NT2/D1 (cell line): ENCODE measurements around the gene FMN2.
"Not testable (repeated sequence)": the region's sequence is repeated elsewhere in the genome, so short reads cannot be mapped to it uniquely, and the experiment has no call there.

Experiments
- DNase-seq: peaks from one replicate; pipeline ENCODE4 v3.0.0-alpha.2; 2011; ENCODE audit warnings: low read depth, low spot score
- H3K27me3 ChIP-seq: 2 replicates; pipeline ENCODE4 v1.6.0; 2011; ENCODE audit warnings: mild to moderate bottlenecking; ENCODE audit not compliant: insufficient read length, insufficient read depth
- H3K36me3 ChIP-seq: 2 replicates; pipeline ENCODE4 v1.6.1; 2011; ENCODE audit warnings: mild to moderate bottlenecking, low read length, mixed read lengths; ENCODE audit not compliant: insufficient read depth, insufficient read length
- H3K4me1 ChIP-seq: 2 replicates; pipeline ENCODE4 v1.5.1; 2011; ENCODE audit not compliant: insufficient read depth, insufficient read length
- H3K4me3 ChIP-seq: 2 replicates; pipeline ENCODE4 v1.5.1; 2011; ENCODE audit warnings: low read depth; ENCODE audit not compliant: insufficient read length
- H3K9ac ChIP-seq: 2 replicates; pipeline ENCODE4 v1.6.0; 2011; ENCODE audit warnings: low read depth; ENCODE audit not compliant: insufficient read length
- H3K9me3 ChIP-seq: 2 replicates; pipeline ENCODE4 v1.5.1; 2011; ENCODE audit warnings: mild to moderate bottlenecking, low read length; ENCODE audit not compliant: insufficient read depth
- SUZ12 ChIP-seq: IDR thresholded peaks from 2 replicates; pipeline ENCODE4 v1.6.1; 2011; ENCODE audit not compliant: insufficient read length, insufficient read depth; ENCODE audit errors: extremely low read depth
- YY1 ChIP-seq: IDR thresholded peaks from 2 replicates; pipeline ENCODE4 v1.6.1; 2011; ENCODE audit not compliant: insufficient read length, insufficient read depth
- ZNF274 ChIP-seq: IDR thresholded peaks from 2 replicates; pipeline ENCODE4 v1.6.1; 2011; ENCODE audit warnings: mild to moderate bottlenecking, low read depth, low read length

FMN2 gene

GRCh38 chr1:240254006-240254405 is 162.3 kb downstream of the FMN2 start:
- H3K9me3 ChIP-seq, result no peaks in the 10 kb centered on the region
- no peak overlapping the region for H3K4me3 ChIP-seq
- H3K9ac ChIP-seq, result no peak overlapping the region
- TF ChIP-seq SUZ12 (no peak), ZNF274 (no peak), YY1 (no peak)
- H3K36me3 ChIP-seq, result no peaks in the 10 kb centered on the region
- DNase-seq, result no peak
- H3K27me3 ChIP-seq, result no peaks in the 10 kb centered on the region
- H3K4me1 ChIP-seq, result no peaks in the 10 kb centered on the region

- no peak overlapping the region for H3K4me3 ChIP-seq
- TF ChIP-seq ZNF274 (no peak), YY1 (no peak), SUZ12 (no peak)
- H3K36me3 ChIP-seq, result no peaks in the 10 kb centered on the region
- DNase-seq, result no peak
- no peaks in the 10 kb centered on the region for H3K27me3 ChIP-seq
- H3K9ac ChIP-seq, result no peak overlapping the region
- no peaks in the 10 kb centered on the region for H3K4me1 ChIP-seq
- H3K9me3 ChIP-seq, result no peaks in the 10 kb centered on the region
Measured at GRCh38 chr1:240254778-240255291, 163.2 kb downstream of the FMN2 start.

DNA sequence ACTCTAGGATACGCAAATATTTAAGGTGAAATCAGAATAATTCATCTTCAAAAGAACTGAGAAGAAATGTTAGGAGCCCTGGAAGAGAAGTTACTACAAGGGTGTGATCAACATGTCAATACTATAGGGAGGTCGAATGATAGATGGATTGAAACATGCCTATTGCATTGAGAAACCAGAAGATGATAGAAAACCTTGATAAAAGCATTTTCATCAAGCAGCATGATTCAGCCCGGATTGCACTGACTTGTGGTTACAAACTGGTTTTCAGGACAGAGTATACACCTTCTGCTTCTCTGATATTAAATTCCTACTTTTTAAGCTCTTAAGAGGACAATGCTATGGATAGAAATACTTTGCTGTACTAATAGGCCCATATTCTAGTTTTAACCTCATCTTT is 164.2 kb downstream of the FMN2 start:
- Histone ChIP-seq H3K27me3 (no peaks in the 10 kb centered on the region), H3K36me3 (no peaks in the 10 kb centered on the region), H3K9ac (no peak overlapping the region), H3K4me3 (no peak overlapping the region), H3K9me3 (no peaks in the 10 kb centered on the region), H3K4me1 (no peaks in the 10 kb centered on the region)
- TF ChIP-seq ZNF274 (no peak), SUZ12 (no peak), YY1 (no peak)
- DNase-seq, result no peak

- no peak overlapping the region for H3K9ac ChIP-seq
- TF ChIP-seq SUZ12 (no peak), YY1 (no peak), ZNF274 (no peak)
Measured at GRCh38 chr1:240256836-240257503, 165.3 kb downstream of the FMN2 start.

GRCh38 chr1:240258910-240259309 is 167.2 kb downstream of the FMN2 start:
- Histone ChIP-seq H3K9ac (no peak overlapping the region), H3K4me3 (no peak overlapping the region), H3K27me3 (no peaks in the 10 kb centered on the region), H3K9me3 (no peaks in the 10 kb centered on the region), H3K4me1 (no peaks in the 10 kb centered on the region), H3K36me3 (no peaks in the 10 kb centered on the region)
- no peak for TF ChIP-seq ZNF274
- no peak for TF ChIP-seq YY1
- TF ChIP-seq SUZ12, result no peak
- no peak for DNase-seq

More at GRCh38 chr1:240256836-240257503, 165.3 kb downstream of the FMN2 start:
- H3K4me3 ChIP-seq, result no peak overlapping the region
- no peaks in the 10 kb centered on the region for H3K27me3 ChIP-seq
- no peaks in the 10 kb centered on the region for H3K4me1 ChIP-seq
- DNase-seq, result no peak
- no peaks in the 10 kb centered on the region for H3K36me3 ChIP-seq
- no peaks in the 10 kb centered on the region for H3K9me3 ChIP-seq

GRCh38 chr1:240264494-240264893 is 172.8 kb downstream of the FMN2 start:
- H3K9ac ChIP-seq, H3K27me3 ChIP-seq, DNase-seq, H3K36me3 ChIP-seq, H3K4me3 ChIP-seq, H3K4me1 ChIP-seq, H3K9me3 ChIP-seq: not testable (repeated sequence)

- Histone ChIP-seq H3K9me3 (no peaks in the 10 kb centered on the region), H3K4me3 (no peak overlapping the region), H3K4me1 (no peaks in the 10 kb centered on the region), H3K9ac (no peak overlapping the region), H3K27me3 (no peaks in the 10 kb centered on the region), H3K36me3 (no peaks in the 10 kb centered on the region)
- TF ChIP-seq YY1 (no peak), ZNF274 (no peak), SUZ12 (no peak)
- DNase-seq, result no peak
Measured at GRCh38 chr1:240271081-240271480, 179.4 kb downstream of the FMN2 start.
